HepG2 (cell line): ENCODE measurements around the gene RUSC1. TPM values are rescaled to one million over a fixed set of nuclear protein-coding genes. Genes with fewer than 3 reads are reported as not detected.

Source experiments
- ELF4 ChIP-seq: sonication (generic); formaldehyde crosslinking; IDR thresholded peaks from 2 replicates; pipeline ENCODE4 v1.5.0; 2020; ENCODE audit warnings: missing genetic modification reagents, mild to moderate bottlenecking, moderate library complexity, borderline replicate concordance
- IRF2 ChIP-seq: IDR thresholded peaks from 2 replicates; pipeline ENCODE4 v1.6.1; 2018; ENCODE audit warnings: missing genetic modification reagents, missing compliant biosample characterization
- KAT7 ChIP-seq: IDR thresholded peaks from 2 replicates; pipeline ENCODE4 v1.6.1; 2018; ENCODE audit warnings: borderline replicate concordance, missing compliant biosample characterization
- MATR3 ChIP-seq: sonication (generic); formaldehyde crosslinking; IDR thresholded peaks from 2 replicates; pipeline ENCODE4 v1.4.0; 2020; ENCODE audit warnings: missing genetic modification reagents
- NAIF1 ChIP-seq: sonication (generic); formaldehyde crosslinking; IDR thresholded peaks from 2 replicates; pipeline ENCODE4 v1.5.0; 2020; ENCODE audit warnings: mild to moderate bottlenecking, missing genetic modification reagents, borderline replicate concordance
- SIX4 ChIP-seq: sonication (generic); formaldehyde crosslinking; IDR thresholded peaks from 2 replicates; pipeline ENCODE4 v1.4.0; 2020; ENCODE audit warnings: missing genetic modification reagents
- SP4 ChIP-seq: sonication (generic); formaldehyde crosslinking; IDR thresholded peaks from 2 replicates; pipeline ENCODE4 v1.8.1; 2023; ENCODE audit warnings: mild to moderate bottlenecking, missing genetic modification reagents
- TCF12 ChIP-seq, 2 experiments: fragments of 450-650 bp in 1 of 2; sonication (generic) in 1 of 2; formaldehyde crosslinking in 1 of 2; IDR thresholded peaks; 2 replicates each; pipeline versions ENCODE4 v1.6.1 to v1.8.0; 2017 to 2022; ENCODE audit warnings: antibody characterized with exemption in 1 of 2, mild to moderate bottlenecking in 1 of 2, missing genetic modification reagents in 1 of 2, moderate library complexity in 1 of 2
- TGIF2 ChIP-seq: IDR thresholded peaks from 2 replicates; pipeline ENCODE4 v1.6.1; 2016; ENCODE audit warnings: control low read depth, missing compliant biosample characterization
- TOPORS ChIP-seq: sonication (generic); formaldehyde crosslinking; IDR thresholded peaks from 2 replicates; pipeline ENCODE4 v1.8.0; 2023; ENCODE audit warnings: mild to moderate bottlenecking, missing genetic modification reagents
- ZFP82 ChIP-seq: sonication (generic); formaldehyde crosslinking; IDR thresholded peaks from 2 replicates; pipeline ENCODE4 v1.5.1; 2020; ENCODE audit warnings: mild to moderate bottlenecking, missing genetic modification reagents, borderline replicate concordance
- ZNF230 ChIP-seq: sonication (generic); formaldehyde crosslinking; IDR thresholded peaks from 2 replicates; pipeline ENCODE4 v1.4.0; 2020; ENCODE audit warnings: mild to moderate bottlenecking, missing genetic modification reagents
- ZNF569 ChIP-seq: sonication (generic); formaldehyde crosslinking; IDR thresholded peaks from 2 replicates; pipeline ENCODE4 v1.5.0; 2020; ENCODE audit warnings: mild to moderate bottlenecking, missing genetic modification reagents, moderate library complexity, borderline replicate concordance
- ZNF629 ChIP-seq: sonication (generic); formaldehyde crosslinking; conservative IDR thresholded peaks from 2 replicates; pipeline ENCODE4 v1.5.0; 2020; ENCODE audit warnings: missing genetic modification reagents
- polyA plus RNA-seq, 8 experiments: library from polyadenylated mRNA; depleted of rRNA in 3 of 8; stranded (reverse) in 7 of 8; unstranded in 1 of 8; fragments of >200 nt; fragmentation: Illumina TruSeq in 4 of 8; extraction: Trizol in 4 of 8; gene quantifications; 2 replicates each; pipeline versions ENCODE4 v1.2.1 to v1.2.3, GENCODE V29; 2011 to 2016; ENCODE audit warnings: low read depth in 4 of 8, missing spikeins in 1 of 8, mixed read lengths in 1 of 8; ENCODE audit not compliant: insufficient read depth in 1 of 8
- total RNA-seq, 5 experiments: library from RNA; depleted of rRNA; stranded (reverse); fragments of >200 nt; fragmentation: Illumina TruSeq; extraction: Trizol; gene quantifications; 2 replicates each; pipeline ENCODE4 v1.2.3, GENCODE V29; 2016; ENCODE audit warnings: low read depth in 1 of 5
- TF ChIP-seq, protein P1 (sequence below), 2 experiments: IDR thresholded peaks; 2 replicates each; pipeline ENCODE4 v1.6.1; 2011 to 2012; ENCODE audit warnings: low read length in 2 of 2, borderline replicate concordance in 1 of 2, low read depth in 1 of 2, mild to moderate bottlenecking in 1 of 2, moderate library complexity in 1 of 2
- TF ChIP-seq, protein P2 (sequence below): sonication (generic); formaldehyde crosslinking; IDR thresholded peaks from 2 replicates; pipeline ENCODE4 v1.4.0; 2020; ENCODE audit warnings: mild to moderate bottlenecking, missing genetic modification reagents
- TF ChIP-seq, protein P3 (sequence below): sonication (generic); formaldehyde crosslinking; IDR thresholded peaks from 2 replicates; pipeline ENCODE4 v1.8.0; 2022; ENCODE audit warnings: missing genetic modification reagents, mild to moderate bottlenecking, borderline replicate concordance
- TF ChIP-seq, protein P4 (sequence below): conservative IDR thresholded peaks from 2 replicates; pipeline ENCODE4 v1.6.1; 2018; ENCODE audit warnings: missing genetic modification reagents
- TF ChIP-seq, protein P5 (sequence below): IDR thresholded peaks from 2 replicates; pipeline ENCODE4 v1.6.1; 2016; ENCODE audit warnings: missing biosample characterization, missing genetic modification reagents, low read depth

RUSC1 gene
- total and polyA plus RNA-seq, 2 of the 13 experiments (the other 11 are each of a cell fraction or from before 2014, with no cell fraction given): 18.7 to 20.4 TPM

DNA sequence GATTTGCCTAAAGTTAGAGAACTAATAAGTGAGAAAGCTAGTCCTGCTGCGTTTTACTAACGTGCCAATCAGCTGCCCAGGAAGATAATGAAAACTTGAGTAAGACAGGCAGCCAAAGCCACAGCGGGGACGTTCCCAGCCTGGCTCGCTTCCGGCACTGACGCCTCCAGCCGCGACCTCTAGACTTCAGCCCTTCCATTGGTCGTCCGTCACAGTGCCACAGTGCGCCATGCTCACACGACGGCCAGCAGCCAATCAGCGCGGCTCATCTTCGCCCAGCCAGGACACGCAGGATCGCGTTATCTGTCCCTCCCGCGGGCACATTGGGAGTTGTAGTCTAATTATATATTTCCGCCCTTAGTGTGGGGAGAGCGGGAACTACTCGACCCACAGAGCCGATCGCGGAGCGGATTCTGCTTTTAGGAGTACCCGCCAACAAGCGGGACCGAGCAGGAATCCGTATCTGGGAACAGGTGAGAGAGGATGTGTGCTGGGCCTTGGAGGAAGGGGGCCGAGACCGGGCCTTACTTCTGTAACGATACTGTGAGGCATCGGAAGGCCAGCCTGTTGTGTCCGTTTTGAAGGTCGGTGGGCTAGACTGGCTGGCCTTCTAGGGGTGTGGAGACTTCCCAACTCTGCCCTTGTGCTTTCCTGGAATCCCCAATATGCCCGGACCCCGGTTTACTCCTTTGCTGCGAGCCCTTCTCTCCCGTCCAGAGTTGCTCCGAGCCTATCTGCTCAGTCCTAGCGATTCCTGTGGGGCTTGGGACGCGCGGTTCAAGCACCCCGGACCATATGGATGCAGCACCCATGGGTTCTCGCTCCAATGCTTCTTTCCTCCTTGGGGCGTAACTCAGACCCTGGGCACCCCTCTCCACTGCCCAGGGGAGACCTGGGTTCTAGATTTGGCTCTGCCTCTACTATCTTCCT is 11.9 kb upstream of the RUSC1 start, which contains the start of gene FDPS (continued):
- TF ChIP-seq, protein P1, sequence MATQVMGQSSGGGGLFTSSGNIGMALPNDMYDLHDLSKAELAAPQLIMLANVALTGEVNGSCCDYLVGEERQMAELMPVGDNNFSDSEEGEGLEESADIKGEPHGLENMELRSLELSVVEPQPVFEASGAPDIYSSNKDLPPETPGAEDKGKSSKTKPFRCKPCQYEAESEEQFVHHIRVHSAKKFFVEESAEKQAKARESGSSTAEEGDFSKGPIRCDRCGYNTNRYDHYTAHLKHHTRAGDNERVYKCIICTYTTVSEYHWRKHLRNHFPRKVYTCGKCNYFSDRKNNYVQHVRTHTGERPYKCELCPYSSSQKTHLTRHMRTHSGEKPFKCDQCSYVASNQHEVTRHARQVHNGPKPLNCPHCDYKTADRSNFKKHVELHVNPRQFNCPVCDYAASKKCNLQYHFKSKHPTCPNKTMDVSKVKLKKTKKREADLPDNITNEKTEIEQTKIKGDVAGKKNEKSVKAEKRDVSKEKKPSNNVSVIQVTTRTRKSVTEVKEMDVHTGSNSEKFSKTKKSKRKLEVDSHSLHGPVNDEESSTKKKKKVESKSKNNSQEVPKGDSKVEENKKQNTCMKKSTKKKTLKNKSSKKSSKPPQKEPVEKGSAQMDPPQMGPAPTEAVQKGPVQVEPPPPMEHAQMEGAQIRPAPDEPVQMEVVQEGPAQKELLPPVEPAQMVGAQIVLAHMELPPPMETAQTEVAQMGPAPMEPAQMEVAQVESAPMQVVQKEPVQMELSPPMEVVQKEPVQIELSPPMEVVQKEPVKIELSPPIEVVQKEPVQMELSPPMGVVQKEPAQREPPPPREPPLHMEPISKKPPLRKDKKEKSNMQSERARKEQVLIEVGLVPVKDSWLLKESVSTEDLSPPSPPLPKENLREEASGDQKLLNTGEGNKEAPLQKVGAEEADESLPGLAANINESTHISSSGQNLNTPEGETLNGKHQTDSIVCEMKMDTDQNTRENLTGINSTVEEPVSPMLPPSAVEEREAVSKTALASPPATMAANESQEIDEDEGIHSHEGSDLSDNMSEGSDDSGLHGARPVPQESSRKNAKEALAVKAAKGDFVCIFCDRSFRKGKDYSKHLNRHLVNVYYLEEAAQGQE (IDR thresholded peaks at IDR 0.05; ENCODE audit: borderline replicate concordance in 1 of 2, low read depth in 1 of 2, low read length in 2 of 2): peak; percentile 48 to 83
- TF ChIP-seq, protein P2, sequence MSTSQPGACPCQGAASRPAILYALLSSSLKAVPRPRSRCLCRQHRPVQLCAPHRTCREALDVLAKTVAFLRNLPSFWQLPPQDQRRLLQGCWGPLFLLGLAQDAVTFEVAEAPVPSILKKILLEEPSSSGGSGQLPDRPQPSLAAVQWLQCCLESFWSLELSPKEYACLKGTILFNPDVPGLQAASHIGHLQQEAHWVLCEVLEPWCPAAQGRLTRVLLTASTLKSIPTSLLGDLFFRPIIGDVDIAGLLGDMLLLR: no peak
- TF ChIP-seq, protein P3, sequence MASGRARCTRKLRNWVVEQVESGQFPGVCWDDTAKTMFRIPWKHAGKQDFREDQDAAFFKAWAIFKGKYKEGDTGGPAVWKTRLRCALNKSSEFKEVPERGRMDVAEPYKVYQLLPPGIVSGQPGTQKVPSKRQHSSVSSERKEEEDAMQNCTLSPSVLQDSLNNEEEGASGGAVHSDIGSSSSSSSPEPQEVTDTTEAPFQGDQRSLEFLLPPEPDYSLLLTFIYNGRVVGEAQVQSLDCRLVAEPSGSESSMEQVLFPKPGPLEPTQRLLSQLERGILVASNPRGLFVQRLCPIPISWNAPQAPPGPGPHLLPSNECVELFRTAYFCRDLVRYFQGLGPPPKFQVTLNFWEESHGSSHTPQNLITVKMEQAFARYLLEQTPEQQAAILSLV (CRISPR knock-in tag): 0 out of 2 replicates have a peak, but pooled peaks have one; percentile 56
- TF ChIP-seq, protein P4, sequence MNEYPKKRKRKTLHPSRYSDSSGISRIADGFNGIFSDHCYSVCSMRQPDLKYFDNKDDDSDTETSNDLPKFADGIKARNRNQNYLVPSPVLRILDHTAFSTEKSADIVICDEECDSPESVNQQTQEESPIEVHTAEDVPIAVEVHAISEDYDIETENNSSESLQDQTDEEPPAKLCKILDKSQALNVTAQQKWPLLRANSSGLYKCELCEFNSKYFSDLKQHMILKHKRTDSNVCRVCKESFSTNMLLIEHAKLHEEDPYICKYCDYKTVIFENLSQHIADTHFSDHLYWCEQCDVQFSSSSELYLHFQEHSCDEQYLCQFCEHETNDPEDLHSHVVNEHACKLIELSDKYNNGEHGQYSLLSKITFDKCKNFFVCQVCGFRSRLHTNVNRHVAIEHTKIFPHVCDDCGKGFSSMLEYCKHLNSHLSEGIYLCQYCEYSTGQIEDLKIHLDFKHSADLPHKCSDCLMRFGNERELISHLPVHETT (CRISPR knock-in tag): no peak
- no peak for TF ChIP-seq ZFP82
- TF ChIP-seq ZNF230 (CRISPR knock-in tag): peak; percentile 61; the same call in 1 of the 2 replicates
- TF ChIP-seq SP4 (CRISPR knock-in tag): peak; percentile 84
- TF ChIP-seq SIX4: peak; percentile 1; the same call in 1 of the 2 replicates
- TF ChIP-seq ELF4 (CRISPR knock-in tag): no peak; the same call in 1 of the 2 replicates
- no peak for TF ChIP-seq MATR3 (CRISPR knock-in tag)
- 0 out of 2 replicates have a peak, but pooled peaks have one; percentile 56 for TF ChIP-seq KAT7 (CRISPR knock-in tag)
- no peak for TF ChIP-seq TCF12 (IDR thresholded peaks at IDR 0.05)
- TF ChIP-seq TCF12 (CRISPR knock-in tag; IDR thresholded peaks at IDR 0.05): peak; percentile 15; the same call in 1 of the 2 replicates
- TF ChIP-seq TGIF2 (CRISPR knock-in tag): peak; percentile 66
- TF ChIP-seq ZNF629 (CRISPR knock-in tag): no peak
- TF ChIP-seq TOPORS: peak; percentile 31; the same call in 1 of the 2 replicates
- peak; percentile 88 for TF ChIP-seq IRF2 (CRISPR knock-in tag)
- TF ChIP-seq, protein P5, sequence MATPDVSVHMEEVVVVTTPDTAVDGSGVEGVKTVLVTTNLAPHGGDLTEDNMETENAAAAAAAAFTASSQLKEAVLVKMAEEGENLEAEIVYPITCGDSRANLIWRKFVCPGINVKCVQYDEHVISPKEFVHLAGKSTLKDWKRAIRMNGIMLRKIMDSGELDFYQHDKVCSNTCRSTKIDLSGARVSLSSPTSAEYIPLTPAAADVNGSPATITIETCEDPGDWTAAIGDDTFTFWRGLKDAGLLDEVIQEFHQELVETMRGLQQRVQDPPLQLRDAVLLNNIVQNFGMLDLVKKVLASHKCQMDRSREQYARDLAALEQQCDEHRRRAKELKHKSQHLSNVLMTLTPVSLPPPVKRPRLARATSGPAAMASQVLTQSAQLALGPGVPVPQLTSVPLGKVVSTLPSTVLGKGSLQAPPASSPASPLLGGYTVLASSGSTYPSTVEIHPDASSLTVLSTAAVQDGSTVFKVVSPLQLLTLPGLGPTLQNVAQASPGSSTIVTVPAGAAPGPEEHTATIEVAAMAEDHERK (CRISPR knock-in tag): peak; percentile 74
- no peak for TF ChIP-seq ZNF569 (CRISPR knock-in tag)
- peak; percentile 85; the same call in 1 of the 2 replicates for TF ChIP-seq NAIF1 (CRISPR knock-in tag)
